ENCODE results near the gene EEFSEC.

Gene EEFSEC

DNA sequence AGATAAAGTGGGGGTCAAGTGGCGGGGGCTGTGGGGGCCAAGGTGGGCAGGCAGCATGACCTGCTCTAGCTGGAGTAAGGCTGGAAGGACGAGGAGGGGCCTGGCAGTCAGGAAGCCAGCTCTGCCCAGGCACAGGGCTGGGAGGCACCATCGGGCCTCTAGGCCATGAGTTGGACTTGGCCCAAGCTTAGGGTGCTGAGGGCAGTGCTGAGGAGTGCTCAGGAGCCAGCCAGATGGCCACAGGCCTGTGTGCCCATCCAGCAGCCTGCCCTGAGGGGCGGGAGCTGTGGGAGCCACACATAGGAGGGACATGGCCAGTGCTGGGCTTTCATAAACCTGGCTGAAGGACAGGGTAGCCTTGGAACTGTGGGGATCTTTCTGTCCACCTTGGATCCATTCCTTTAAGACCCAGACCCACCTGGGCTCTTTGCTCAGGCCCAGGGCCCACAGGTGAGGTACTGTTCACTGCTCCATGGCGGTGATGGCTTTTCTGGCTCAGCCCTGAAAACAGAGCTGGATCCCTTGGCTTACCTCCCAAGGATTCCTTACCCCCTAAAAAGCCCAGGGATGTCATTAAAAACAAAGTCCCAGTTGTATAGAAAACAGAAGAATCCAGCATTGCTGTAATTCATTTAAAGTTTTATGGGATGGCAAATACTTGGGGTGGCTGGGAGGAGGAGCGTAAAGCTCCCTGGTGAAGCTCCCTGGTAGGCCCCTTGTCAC, 176.4 kb downstream of the EEFSEC start:
- Histone ChIP-seq H3K4me3 (ENCODE audit: low read length) (no peak overlapping the region), H2AFZ (ENCODE audit: low read length) (no peak overlapping the region), H3K79me2 (ENCODE audit: low read length) (no peaks in the 10 kb centered on the region), H3K9ac (ENCODE audit: low read length) (no peak overlapping the region), H3K4me1 (ENCODE audit: low read length) (no peaks in the 10 kb centered on the region), H3K4me2 (ENCODE audit: low read depth, low read length) (no peak overlapping the region), H3K36me3 (replicated peaks; ENCODE audit: insufficient read depth, low read length) (no peaks in the 10 kb centered on the region), H3K27me3 (replicated peaks; ENCODE audit: insufficient read depth, low read length) (no peaks in the 10 kb centered on the region), H4K20me1 (ENCODE audit: insufficient read depth, low read length) (no peaks in the 10 kb centered on the region), H3K27ac (ENCODE audit: low read length) (no peak overlapping the region), H3F3A (ENCODE audit: insufficient read depth, low read length) (no peaks in the 10 kb centered on the region), H3K9me2 (replicated peaks; ENCODE audit: insufficient read depth, low read length) (no peaks in the 10 kb centered on the region), H3K9me3 (replicated peaks; ENCODE audit: insufficient read depth, low read length) (no peaks in the 10 kb centered on the region)
- no peak for DNase-seq
- TF ChIP-seq, protein P1, sequence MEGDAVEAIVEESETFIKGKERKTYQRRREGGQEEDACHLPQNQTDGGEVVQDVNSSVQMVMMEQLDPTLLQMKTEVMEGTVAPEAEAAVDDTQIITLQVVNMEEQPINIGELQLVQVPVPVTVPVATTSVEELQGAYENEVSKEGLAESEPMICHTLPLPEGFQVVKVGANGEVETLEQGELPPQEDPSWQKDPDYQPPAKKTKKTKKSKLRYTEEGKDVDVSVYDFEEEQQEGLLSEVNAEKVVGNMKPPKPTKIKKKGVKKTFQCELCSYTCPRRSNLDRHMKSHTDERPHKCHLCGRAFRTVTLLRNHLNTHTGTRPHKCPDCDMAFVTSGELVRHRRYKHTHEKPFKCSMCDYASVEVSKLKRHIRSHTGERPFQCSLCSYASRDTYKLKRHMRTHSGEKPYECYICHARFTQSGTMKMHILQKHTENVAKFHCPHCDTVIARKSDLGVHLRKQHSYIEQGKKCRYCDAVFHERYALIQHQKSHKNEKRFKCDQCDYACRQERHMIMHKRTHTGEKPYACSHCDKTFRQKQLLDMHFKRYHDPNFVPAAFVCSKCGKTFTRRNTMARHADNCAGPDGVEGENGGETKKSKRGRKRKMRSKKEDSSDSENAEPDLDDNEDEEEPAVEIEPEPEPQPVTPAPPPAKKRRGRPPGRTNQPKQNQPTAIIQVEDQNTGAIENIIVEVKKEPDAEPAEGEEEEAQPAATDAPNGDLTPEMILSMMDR (IDR thresholded peaks at IDR 0.05; ENCODE audit: low read length) = no peak
- no peak for TF ChIP-seq EZH2 (optimal IDR thresholded peaks at IDR 0.05; ENCODE audit: low read depth, low read length)

DNA sequence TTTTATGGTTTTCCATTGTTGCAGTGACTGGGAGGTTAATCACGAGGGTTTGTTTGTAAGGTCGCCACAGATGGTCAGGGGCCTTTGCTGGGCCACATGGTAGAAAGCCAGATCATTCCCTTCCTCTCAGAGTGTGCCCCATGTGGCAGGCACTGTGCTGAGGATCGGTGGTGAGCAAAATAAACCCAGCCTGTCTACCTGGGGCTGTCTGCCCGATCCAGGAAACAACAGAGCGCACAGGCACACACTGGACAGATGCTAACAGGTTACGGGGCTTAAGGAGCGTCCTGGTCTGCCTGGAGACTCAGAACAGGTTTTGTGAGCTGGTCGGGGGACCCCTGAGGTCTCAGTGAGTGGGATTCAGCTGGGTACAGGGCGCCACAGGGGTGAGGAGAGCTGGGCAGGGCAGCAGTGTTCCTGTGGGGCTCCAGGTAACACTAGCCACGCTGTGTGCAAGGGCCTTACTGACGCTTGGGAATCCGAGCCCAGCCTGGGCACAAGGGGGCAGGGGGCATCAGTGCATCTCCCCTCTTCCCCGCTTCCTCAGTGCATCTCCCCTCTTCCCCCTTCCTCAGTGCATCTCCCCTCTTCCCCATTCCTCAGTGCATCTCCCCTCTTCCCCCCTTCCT, 177.0 kb downstream of the EEFSEC start:
- Histone ChIP-seq H3K4me1 (ENCODE audit: low read length) (no peaks in the 10 kb centered on the region), H3K9me3 (replicated peaks; ENCODE audit: insufficient read depth, low read length) (no peaks in the 10 kb centered on the region), H4K20me1 (ENCODE audit: insufficient read depth, low read length) (no peaks in the 10 kb centered on the region), H2AFZ (ENCODE audit: low read length) (no peak overlapping the region), H3K4me2 (ENCODE audit: low read depth, low read length) (no peak overlapping the region), H3K27me3 (replicated peaks; ENCODE audit: insufficient read depth, low read length) (no peaks in the 10 kb centered on the region), H3K9ac (ENCODE audit: low read length) (no peak overlapping the region), H3K27ac (ENCODE audit: low read length) (no peak overlapping the region), H3K36me3 (replicated peaks; ENCODE audit: insufficient read depth, low read length) (no peaks in the 10 kb centered on the region), H3K79me2 (ENCODE audit: low read length) (no peaks in the 10 kb centered on the region), H3K9me2 (replicated peaks; ENCODE audit: insufficient read depth, low read length) (no peaks in the 10 kb centered on the region), H3F3A (ENCODE audit: insufficient read depth, low read length) (no peaks in the 10 kb centered on the region), H3K4me3 (ENCODE audit: low read length) (no peak overlapping the region)
- no peak for DNase-seq
- no peak for TF ChIP-seq EZH2 (optimal IDR thresholded peaks at IDR 0.05; ENCODE audit: low read depth, low read length)
- TF ChIP-seq, protein P1 (IDR thresholded peaks at IDR 0.05; ENCODE audit: low read length) = no peak
- no peak for TF ChIP-seq EZH2phosphoT487 (IDR thresholded peaks at IDR 0.05; ENCODE audit: low read length)

DNA sequence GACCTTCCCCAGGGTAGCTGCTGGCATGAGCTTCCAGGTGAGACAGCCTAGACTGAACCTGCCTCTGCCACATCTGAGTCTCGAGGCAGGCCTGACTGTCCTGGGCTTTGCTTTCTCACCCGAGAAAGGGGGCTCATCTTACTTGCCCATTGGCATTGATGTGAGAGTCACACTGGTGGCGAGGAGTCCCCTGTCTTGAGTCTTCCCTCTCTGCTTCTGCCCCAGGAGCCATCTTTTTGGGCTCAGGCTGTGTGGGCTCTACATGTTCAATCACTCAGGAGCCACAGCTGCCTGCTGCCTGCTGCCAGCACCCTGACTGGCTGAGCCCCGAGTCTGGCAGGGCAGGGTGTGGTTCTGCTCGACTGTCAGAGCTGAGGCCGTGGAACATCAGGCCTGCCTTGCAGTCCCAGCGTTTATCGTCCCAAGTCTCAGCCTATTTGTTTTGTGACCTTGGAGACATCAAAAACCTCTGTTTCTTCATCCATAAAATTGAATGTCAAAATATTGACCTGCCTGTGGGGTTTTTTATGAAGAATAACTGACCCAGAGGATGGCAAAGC, 180.9 kb downstream of the EEFSEC start:
- H3K4me1 ChIP-seq (ENCODE audit: low read length) = no peaks in the 10 kb centered on the region
- no peaks in the 10 kb centered on the region for H3K79me2 ChIP-seq (ENCODE audit: low read length)
- no peaks in the 10 kb centered on the region for H3K9me3 ChIP-seq (replicated peaks; ENCODE audit: insufficient read depth, low read length)
- no peak overlapping the region for H3K9ac ChIP-seq (ENCODE audit: low read length)
- H3K4me3 ChIP-seq (ENCODE audit: low read length) = no peak overlapping the region
- H3F3A ChIP-seq (ENCODE audit: insufficient read depth, low read length) = no peaks in the 10 kb centered on the region
- no peak for TF ChIP-seq EZH2 (optimal IDR thresholded peaks at IDR 0.05; ENCODE audit: low read depth, low read length)
- H3K9me2 ChIP-seq (replicated peaks; ENCODE audit: insufficient read depth, low read length) = no peaks in the 10 kb centered on the region
- DNase-seq = no peak
- H4K20me1 ChIP-seq (ENCODE audit: insufficient read depth, low read length) = no peaks in the 10 kb centered on the region
- H3K36me3 ChIP-seq (replicated peaks; ENCODE audit: insufficient read depth, low read length) = no peaks in the 10 kb centered on the region
- no peak overlapping the region for H3K4me2 ChIP-seq (ENCODE audit: low read depth, low read length)
- no peaks in the 10 kb centered on the region for H3K27me3 ChIP-seq (replicated peaks; ENCODE audit: insufficient read depth, low read length)
- no peak overlapping the region for H3K27ac ChIP-seq (ENCODE audit: low read length)
- no peak overlapping the region for H2AFZ ChIP-seq (ENCODE audit: low read length)

DNA sequence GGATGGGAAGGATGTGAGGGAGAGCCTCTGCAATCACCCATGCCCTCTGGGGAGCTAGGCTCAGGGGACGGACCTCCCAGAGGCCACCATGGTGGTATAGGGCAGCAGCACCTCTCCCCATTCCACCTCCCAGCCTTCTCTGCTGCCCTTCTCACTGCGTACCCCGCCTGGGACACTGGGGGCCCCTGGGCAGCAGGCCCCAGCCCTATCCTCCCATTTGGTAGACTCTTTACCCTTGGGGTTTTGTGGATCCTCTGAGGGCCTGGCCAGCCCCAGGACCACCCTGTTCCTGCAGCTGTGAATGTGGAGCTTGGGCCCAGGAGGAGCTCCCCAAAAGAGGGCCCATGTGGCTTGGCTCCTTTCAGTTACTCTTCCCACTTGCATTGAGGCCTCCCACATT, 181.5 kb downstream of the EEFSEC start:
- DNase-seq = no peak
- Histone ChIP-seq H3K9me3 (replicated peaks; ENCODE audit: insufficient read depth, low read length) (no peaks in the 10 kb centered on the region), H2AFZ (ENCODE audit: low read length) (no peak overlapping the region), H3K79me2 (ENCODE audit: low read length) (no peaks in the 10 kb centered on the region), H3K4me2 (ENCODE audit: low read depth, low read length) (no peak overlapping the region), H3K27me3 (replicated peaks; ENCODE audit: insufficient read depth, low read length) (no peaks in the 10 kb centered on the region), H3K4me1 (ENCODE audit: low read length) (no peaks in the 10 kb centered on the region), H3K4me3 (ENCODE audit: low read length) (no peak overlapping the region), H4K20me1 (ENCODE audit: insufficient read depth, low read length) (no peaks in the 10 kb centered on the region), H3K9me2 (replicated peaks; ENCODE audit: insufficient read depth, low read length) (no peaks in the 10 kb centered on the region), H3K27ac (ENCODE audit: low read length) (no peak overlapping the region), H3K36me3 (replicated peaks; ENCODE audit: insufficient read depth, low read length) (no peaks in the 10 kb centered on the region), H3F3A (ENCODE audit: insufficient read depth, low read length) (no peaks in the 10 kb centered on the region), H3K9ac (ENCODE audit: low read length) (no peak overlapping the region)
- TF ChIP-seq, protein P1 (IDR thresholded peaks at IDR 0.05; ENCODE audit: low read length) = no peak
- TF ChIP-seq EZH2 (optimal IDR thresholded peaks at IDR 0.05; ENCODE audit: low read depth, low read length) (no peak), EZH2phosphoT487 (IDR thresholded peaks at IDR 0.05; ENCODE audit: low read length) (no peak)

All from MM.1S (cell line).